H1 (cell line): ENCODE results near the gene ADGRL2. TPM values are rescaled to one million over a fixed set of nuclear protein-coding genes. Genes with fewer than 3 reads are reported as not detected.

Source experiments
- ASH2L ChIP-seq: fragments of 200-600, 300-600 bp; sonication (generic); IDR thresholded peaks from one replicate; pipeline ENCODE4 v1.7.1; 2017; ENCODE audit warnings: low read length
- CHD2 ChIP-seq: IDR thresholded peaks from 2 replicates; pipeline ENCODE4 v1.6.1; 2012; ENCODE audit warnings: low read length, improper control_type of control experiment
- RFX5 ChIP-seq: IDR thresholded peaks from 2 replicates; pipeline ENCODE4 v1.6.1; 2011; ENCODE audit warnings: low read depth, low read length, improper control_type of control experiment, borderline replicate concordance
- SIRT6 ChIP-seq: IDR thresholded peaks from one replicate; pipeline ENCODE4 v1.7.1; 2012; ENCODE audit warnings: low read length, inconsistent platforms
- SP1 ChIP-seq: IDR thresholded peaks from 2 replicates; pipeline ENCODE4 v1.6.1; 2011; ENCODE audit warnings: low read depth, low read length
- TBP ChIP-seq: IDR thresholded peaks from 2 replicates; pipeline ENCODE4 v1.6.1; 2011; ENCODE audit warnings: low read depth, low read length, improper control_type of control experiment
- TCF12 ChIP-seq: IDR thresholded peaks from 2 replicates; pipeline ENCODE4 v1.6.1; 2011; ENCODE audit warnings: low read depth, mild to moderate bottlenecking, low read length
- USF2 ChIP-seq: IDR thresholded peaks from 2 replicates; pipeline ENCODE4 v1.6.1; 2011; ENCODE audit warnings: low read length, improper control_type of control experiment
- polyA plus RNA-seq, 7 experiments: library from polyadenylated mRNA; depleted of rRNA in 3 of 7; stranded (reverse) in 5 of 7; unstranded in 2 of 7; fragments of >200 nt in 5 of 7; fragments of 200-250 nt in 2 of 7; gene quantifications; 1 replicate in 5 of 7; 2 replicates in 1 of 7; 4 replicates in 1 of 7; pipeline versions ENCODE4 v1.2.1 to v1.2.3, GENCODE V29; 2011 to 2013; ENCODE audit warnings: missing spikeins in 2 of 7, mixed read lengths in 2 of 7
- total RNA-seq: library from RNA; stranded (reverse); fragmentation: NEBNext Ultra II Directional; extraction: Animal tissue kit (Norgen Biotek cat#: 25700); gene quantifications from 2 replicates; pipeline ENCODE4 v1.2.1, GENCODE V29; 2021

ADGRL2 gene
- total and polyA plus RNA-seq, 2 of the 8 experiments (the other 6 are each of a cell fraction or from before 2014, with no cell fraction given) = 113 to 124 TPM

- TF ChIP-seq TBP (no peak), TCF12 (no peak), USF2 (no peak), SIRT6 (no peak), ASH2L (no peak), RFX5 (no peak), SP1 (no peak), CHD2 (no peak)
- TF ChIP-seq, all 59 proteins: peak for 0
Measured at GRCh38 chr1:81915937-81916336, 115.2 kb downstream of the ADGRL2 start (continued).
